Activated gamma-delta T cell (primary cell): Measurements from ENCODE around the gene CLSTN1.

ENCODE experiments used
- DNase-seq: peaks from one replicate; lab custom pipeline; 2025; lab: John Stamatoyannopoulos, UW
- total RNA-seq, 2 donors: gene quantifications; one replicate each; lab custom pipeline; 2026; lab: John Stamatoyannopoulos, UW

Gene CLSTN1
- total RNA-seq = 113 to 128 reads per million in 2 donors

GRCh38 chr1:9823943-9824701 lies at the start of gene CLSTN1:
Gene CLSTN1, minus strand, starts transcription at chr1:9823965. Its CDS starts 232 bp downstream, at chr1:9823733.
- DNase-seq = peak; percentile 80

DNA sequence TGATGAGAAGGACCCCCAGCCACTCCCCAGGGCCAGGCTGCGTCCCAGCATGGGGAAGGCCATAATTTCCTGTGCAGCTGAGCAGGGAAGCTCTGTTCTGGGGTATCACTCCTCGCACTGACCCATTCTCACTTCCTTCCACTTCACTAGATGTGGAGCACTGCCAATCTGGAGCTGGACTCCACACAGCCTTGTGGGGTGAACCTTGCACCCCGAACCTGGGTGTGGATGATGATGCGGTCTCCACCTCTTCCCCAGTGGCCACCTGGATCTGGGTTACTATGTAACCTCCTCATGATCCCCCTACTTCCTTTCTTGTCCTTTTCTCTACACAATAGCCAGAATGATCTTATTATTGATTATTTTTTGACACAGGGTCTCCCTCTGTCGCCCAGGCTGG lies 49.6 kb upstream of the CLSTN1 start:
- no peak for DNase-seq

DNA sequence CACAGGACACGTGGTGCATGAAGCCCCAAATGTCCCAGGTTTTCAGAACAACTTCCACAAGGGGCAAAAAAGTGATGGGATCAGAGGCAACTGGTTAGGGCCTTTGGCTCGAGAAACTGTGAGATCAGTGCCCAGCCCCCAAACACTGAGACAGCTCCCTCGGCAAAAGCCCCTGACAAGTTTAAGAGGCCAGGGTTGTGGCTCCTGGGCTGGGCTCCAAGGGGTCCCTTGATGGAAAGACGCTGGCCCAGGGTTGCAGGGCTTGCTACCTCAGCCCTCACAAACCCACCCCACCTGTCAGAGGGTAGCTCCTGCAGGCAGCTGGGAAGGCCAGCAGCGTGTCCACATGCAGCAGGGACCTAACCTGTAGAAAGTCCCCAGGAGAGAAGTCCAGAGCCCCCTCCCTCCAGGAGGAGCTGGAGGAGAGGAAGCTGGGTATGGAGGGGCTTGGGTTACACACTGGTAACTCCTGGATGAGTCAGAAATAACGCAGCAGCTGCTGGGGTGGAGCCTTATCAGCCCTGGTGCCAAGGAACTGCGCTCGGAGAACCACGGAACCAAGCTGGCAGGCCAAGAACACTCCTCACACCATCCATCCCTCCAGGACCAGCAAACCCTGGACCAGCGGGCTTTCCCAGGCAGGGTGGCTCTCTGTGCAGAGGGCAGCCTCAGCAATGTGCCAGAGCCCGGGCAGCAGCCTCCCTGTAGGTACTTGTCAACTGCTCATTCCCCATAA lies 48.8 kb upstream of the CLSTN1 start:
- no peak for DNase-seq

GRCh38 chr1:9871707-9872425 lies 48.1 kb upstream of the CLSTN1 start:
- DNase-seq = no peak

- no peak for DNase-seq
These were observed 47.3 kb upstream of the CLSTN1 start for GRCh38 chr1:9871021-9871420.

- DNase-seq = no peak
These were observed 46.8 kb upstream of the CLSTN1 start for GRCh38 chr1:9870572-9870971.

DNA sequence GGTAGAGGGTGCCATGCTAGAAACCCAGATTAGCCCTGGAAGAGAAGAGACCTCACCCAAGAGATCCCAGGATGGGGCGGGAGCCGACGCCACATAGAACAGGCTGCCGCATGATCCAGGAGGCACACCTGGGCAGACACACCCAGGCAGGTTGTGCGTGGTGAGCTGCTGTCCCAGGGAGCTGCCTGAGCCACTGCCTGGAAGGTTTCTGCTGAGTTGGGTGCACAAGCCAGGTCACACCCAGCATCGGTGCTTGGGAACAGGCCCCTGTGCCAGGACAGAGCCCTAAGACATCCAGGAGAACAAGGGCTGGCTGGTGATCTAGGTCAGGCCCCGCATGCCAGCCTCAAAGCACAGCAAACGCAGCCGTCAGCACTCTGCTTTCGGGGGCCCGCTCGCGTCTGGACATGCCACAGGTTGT lies 46.1 kb upstream of the CLSTN1 start:
- DNase-seq = no peak

GRCh38 chr1:9868244-9868590 lies 44.5 kb upstream of the CLSTN1 start:
- no peak for DNase-seq

DNA sequence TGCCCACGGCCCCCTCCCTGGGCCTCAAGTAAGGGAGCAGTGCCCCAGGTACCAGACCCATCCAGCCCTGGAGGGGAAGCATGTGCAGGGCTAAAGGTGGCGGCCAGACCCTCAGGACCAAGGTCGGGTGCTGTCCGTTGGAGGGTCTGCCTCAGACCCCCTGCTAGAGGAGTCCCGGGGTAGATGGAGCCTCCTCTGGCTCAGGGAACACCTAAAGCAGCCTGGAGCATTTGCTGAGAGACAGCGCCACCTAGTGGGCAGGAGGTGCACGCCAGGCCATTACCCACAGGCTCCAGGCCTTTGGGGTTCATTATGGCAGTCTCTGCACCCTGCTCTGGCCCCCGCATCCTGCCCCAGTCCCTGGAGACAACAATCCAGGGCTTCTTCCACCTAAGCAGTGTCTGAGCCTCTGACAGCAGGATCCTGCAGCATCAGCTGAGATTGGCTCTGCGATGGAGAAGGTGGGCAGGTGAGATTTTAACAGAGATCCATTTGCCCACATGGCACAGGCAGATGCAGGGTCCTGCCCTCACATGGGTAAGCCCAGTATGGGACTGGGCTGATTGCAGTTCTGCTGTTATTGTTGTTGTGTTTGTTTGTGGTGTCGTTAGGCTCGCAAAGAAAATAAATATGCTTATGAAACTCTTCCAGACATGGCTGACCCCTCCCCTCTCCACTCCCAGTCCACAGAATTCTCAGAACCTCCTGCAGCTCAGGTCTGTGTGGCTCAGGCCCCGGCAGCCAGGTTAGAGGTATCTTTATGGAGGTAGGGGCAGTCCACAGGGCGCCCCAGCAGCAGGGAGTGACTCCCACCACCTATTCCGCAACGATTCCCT lies 43.9 kb upstream of the CLSTN1 start:
- peak; percentile 57 for DNase-seq

DNA sequence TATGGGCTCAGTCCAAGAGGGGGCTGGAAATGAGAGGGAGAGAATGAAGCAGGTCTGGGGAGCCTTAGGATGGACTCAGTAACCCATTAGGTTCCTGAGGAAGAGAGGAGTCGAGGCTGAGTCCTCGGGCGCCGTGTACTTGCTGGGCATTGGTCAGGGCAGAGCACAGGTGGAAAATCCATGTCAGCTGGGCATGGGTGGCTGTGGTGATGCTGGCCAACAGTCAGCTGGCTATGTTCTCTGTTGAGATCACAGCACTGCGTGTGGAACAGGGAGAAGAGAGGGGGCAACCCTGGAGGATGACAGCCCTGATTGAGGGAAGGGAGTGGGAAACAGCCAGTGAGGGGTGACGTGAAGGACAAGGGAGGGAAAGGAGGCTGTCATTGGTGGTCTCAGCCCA lies 43.1 kb upstream of the CLSTN1 start:
- DNase-seq = no peak

DNA sequence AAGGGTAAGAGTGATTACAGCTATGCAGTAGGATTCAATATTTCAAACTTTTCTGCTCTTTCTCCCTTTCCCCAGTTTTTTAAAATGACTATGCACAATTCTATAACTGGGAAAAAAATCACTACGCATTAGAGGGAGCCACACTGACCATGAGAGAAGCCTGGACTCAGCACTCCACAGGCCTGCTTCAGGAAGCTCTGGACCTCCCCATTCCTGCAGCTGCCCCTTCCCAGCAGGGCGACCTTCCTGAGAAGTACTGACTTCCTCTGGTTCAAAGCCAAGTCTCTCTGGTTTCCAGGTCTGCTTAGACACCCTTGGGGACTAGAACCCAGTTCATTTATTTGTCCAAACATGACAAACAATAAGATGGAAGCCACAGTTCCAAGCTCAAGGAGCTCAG lies 42.0 kb upstream of the CLSTN1 start:
- DNase-seq = no peak

DNA sequence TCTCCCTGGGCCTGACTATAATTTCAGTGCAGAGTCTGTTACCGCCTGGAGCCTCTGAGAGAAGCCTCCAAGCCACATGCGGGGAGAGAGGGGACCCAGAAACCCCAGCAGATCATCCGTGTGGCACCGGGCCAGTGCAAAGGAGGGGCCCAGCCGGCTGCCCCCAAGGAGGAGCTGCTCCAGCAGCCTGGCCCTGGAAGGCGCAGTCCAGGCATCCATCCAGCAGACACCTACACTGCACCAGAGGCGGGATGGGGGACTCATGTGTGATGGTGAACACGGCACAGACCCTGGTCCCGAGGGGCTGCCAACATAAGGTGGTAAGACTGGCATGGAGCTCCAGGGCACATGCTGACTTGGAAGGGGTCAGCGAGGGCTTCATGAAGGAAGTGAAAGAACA lies 39.6 kb upstream of the CLSTN1 start:
- DNase-seq = no peak

- no peak for DNase-seq
These were observed 37.6 kb upstream of the CLSTN1 start for GRCh38 chr1:9861360-9861759.

GRCh38 chr1:9860887-9861286 lies 37.1 kb upstream of the CLSTN1 start:
- DNase-seq = no peak

DNA sequence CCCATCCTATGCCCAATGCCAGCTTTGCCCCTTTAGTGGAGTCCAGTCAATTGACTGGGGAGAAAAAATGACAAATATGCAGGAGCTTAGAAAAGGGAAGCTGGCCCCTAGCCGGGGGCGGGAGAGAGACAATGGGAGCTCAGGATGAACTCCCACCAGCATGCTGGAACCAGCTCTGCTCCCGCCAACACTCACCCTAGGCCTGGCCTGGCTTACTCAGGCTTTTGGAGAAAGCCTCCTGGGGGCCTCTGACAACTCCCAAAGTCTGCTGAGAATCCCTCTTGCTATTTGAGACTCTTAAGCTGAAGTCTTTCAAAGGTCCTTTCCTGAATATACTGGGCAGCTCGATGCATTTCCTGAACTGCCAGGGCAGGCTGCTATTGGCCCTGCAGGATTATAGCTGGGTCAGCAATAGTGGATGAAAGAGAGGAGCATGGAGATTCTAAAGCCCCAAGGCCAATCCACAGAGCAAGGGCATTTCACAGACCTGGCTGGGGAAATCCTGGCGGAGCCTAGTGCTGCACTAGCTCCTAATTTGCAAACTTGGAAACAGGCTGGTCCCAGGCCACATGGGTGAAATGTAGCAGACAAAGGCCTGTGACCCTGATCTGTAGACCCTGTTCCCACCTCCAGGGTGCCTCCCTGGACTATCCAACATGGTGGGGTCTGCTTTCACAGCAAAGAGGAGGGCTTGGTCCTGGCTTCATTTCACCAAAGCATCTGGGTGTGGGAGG lies 35.7 kb upstream of the CLSTN1 start:
- no peak for DNase-seq

GRCh38 chr1:9858293-9859035 lies 34.7 kb upstream of the CLSTN1 start:
- DNase-seq = no peak

DNA sequence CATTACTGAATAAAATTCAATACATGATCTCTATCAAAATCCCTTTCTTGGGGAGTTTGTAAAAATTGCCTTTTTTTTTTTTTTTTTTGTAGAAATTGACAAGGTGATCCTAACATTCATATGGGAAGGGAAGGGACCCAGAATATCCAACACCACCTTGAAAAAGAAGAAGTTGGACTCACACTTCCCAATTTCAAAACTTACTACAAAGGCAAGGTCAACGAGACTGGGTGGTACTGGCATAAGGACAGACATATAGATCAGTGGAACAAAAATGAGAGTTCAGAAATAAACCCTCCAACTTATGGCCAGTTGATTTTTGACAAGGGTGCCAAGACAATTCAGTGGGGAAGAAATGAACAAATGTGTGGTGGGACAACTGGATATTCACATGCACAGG lies 31.4 kb upstream of the CLSTN1 start:
- no peak for DNase-seq

- DNase-seq = no peak
These were observed 29.5 kb upstream of the CLSTN1 start for GRCh38 chr1:9853249-9853595.

DNA sequence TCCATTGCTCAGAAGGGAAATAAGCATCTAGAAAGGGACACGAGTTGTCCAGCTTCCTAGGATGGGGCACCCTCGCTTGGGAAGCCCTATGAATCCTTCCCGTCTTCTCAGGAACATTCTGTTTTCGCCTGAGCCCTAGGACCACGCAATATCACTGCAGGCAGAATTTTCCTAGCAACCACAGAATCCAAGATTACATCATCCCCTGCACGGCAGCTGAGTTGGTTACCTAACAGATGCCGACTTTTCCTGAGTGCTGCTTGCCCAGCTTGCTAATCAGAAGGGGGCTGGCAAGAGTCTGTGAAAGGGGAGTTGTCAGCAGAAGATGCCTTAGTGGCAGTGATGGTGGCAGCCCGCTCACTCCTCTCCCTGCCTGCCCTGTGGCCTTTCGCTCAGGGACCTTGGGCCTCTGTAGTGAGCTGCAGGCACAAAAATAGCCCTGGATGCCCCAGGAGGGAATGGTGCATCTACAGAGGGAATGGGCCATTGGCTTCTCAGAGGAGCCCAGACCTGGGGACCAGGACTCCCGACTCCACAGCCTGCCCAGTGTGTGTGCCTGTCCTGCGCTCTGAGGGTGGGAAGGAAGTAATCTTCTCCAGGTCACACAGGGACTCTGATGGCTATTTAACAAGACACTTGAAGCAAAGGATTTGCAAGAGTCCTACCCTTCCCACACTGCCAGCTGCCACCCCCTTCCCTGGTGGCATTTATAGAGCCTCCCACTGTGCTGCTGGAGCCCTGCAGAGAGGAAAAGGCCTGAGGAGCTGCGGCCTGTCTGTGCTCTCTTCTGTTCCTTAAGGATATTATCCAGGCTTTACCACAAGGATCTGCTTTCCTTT lies 28.9 kb upstream of the CLSTN1 start:
- DNase-seq = no peak

GRCh38 chr1:9852004-9852403 lies 28.2 kb upstream of the CLSTN1 start:
- DNase-seq = no peak
